Measurements from ENCODE around the gene CLSTN3. TPM values are rescaled to one million over a fixed set of nuclear protein-coding genes. Genes with fewer than 3 reads are reported as not detected.
A peak's percentile ranks its signal among the peaks of the same experiment; 100 is the strongest.

Gene CLSTN3
- total RNA-seq, 1 donor, result 7.6 TPM

DNA sequence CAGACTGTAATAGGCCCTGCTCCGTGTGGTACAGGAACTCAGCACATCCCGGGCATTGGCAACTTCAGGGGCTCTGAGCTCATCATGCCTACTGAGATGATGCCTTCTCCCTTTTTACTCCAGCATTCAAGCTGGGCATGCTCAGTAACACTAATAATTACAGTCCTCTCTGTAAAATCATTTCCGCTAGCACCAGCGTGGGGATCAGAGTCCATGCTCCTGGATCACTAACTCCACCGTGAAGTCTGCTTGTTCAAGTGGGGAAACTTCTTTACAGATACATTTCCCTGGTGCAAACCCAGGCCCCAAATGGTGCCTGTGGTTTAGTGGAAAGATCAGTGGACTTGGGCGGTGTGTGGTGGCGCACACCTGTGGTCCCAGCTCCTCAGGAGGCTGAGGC lies 16.7 kb downstream of the CLSTN3 start:
- no peaks in the 10 kb centered on the region for H4K20me1 ChIP-seq (ENCODE audit: insufficient read depth, low read length)
- no peak overlapping the region for H3K4me3 ChIP-seq (ENCODE audit: insufficient read depth, low read length)
- peak; percentile 38 for DNase-seq (ENCODE audit: insufficient read length, low spot score, missing footprints)
- no peak overlapping the region for H2AFZ ChIP-seq (ENCODE audit: low read length)
- H3K27me3 ChIP-seq (ENCODE audit: insufficient read depth, low read length), result no peaks in the 10 kb centered on the region
- no peaks in the 10 kb centered on the region for H3K79me2 ChIP-seq (ENCODE audit: insufficient read depth, low read length)
- peaks cover 3% of the 10 kb centered on the region for H3K4me1 ChIP-seq (ENCODE audit: insufficient read depth, low read length)
- H3K4me2 ChIP-seq (ENCODE audit: insufficient read depth, low read length), result no peak overlapping the region
- TF ChIP-seq, protein P1, sequence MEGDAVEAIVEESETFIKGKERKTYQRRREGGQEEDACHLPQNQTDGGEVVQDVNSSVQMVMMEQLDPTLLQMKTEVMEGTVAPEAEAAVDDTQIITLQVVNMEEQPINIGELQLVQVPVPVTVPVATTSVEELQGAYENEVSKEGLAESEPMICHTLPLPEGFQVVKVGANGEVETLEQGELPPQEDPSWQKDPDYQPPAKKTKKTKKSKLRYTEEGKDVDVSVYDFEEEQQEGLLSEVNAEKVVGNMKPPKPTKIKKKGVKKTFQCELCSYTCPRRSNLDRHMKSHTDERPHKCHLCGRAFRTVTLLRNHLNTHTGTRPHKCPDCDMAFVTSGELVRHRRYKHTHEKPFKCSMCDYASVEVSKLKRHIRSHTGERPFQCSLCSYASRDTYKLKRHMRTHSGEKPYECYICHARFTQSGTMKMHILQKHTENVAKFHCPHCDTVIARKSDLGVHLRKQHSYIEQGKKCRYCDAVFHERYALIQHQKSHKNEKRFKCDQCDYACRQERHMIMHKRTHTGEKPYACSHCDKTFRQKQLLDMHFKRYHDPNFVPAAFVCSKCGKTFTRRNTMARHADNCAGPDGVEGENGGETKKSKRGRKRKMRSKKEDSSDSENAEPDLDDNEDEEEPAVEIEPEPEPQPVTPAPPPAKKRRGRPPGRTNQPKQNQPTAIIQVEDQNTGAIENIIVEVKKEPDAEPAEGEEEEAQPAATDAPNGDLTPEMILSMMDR (IDR thresholded peaks at IDR 0.05; ENCODE audit: extremely low read depth, low read depth, low read length), result no peak
- H3K9me3 ChIP-seq (ENCODE audit: low read depth, low read length), result no peaks in the 10 kb centered on the region
- peaks cover 9% of the 10 kb centered on the region for H3K36me3 ChIP-seq (ENCODE audit: insufficient read depth, low read length)
- no peak overlapping the region for H3K27ac ChIP-seq (ENCODE audit: low read depth, low read length)

- H3K27me3 ChIP-seq (ENCODE audit: insufficient read depth, low read length), result no peaks in the 10 kb centered on the region
- H3K4me3 ChIP-seq (ENCODE audit: insufficient read depth, low read length), result no peak overlapping the region
- TF ChIP-seq, protein P1 (IDR thresholded peaks at IDR 0.05; ENCODE audit: extremely low read depth, low read depth, low read length), result no peak
- DNase-seq (ENCODE audit: insufficient read length, low spot score, missing footprints), result no peak
- no peaks in the 10 kb centered on the region for H4K20me1 ChIP-seq (ENCODE audit: insufficient read depth, low read length)
- H3K36me3 ChIP-seq (ENCODE audit: insufficient read depth, low read length), result peaks cover 9% of the 10 kb centered on the region
- H3K79me2 ChIP-seq (ENCODE audit: insufficient read depth, low read length), result no peaks in the 10 kb centered on the region
- H3K9me3 ChIP-seq (ENCODE audit: low read depth, low read length), result no peaks in the 10 kb centered on the region
- H2AFZ ChIP-seq (ENCODE audit: low read length), result no peak overlapping the region
- H3K4me2 ChIP-seq (ENCODE audit: insufficient read depth, low read length), result no peak overlapping the region
- no peaks in the 10 kb centered on the region for H3K4me1 ChIP-seq (ENCODE audit: insufficient read depth, low read length)
- H3K27ac ChIP-seq (ENCODE audit: low read depth, low read length), result no peak overlapping the region
Measured at GRCh38 chr12:7150356-7150755, 20.2 kb downstream of the CLSTN3 start.

DNA sequence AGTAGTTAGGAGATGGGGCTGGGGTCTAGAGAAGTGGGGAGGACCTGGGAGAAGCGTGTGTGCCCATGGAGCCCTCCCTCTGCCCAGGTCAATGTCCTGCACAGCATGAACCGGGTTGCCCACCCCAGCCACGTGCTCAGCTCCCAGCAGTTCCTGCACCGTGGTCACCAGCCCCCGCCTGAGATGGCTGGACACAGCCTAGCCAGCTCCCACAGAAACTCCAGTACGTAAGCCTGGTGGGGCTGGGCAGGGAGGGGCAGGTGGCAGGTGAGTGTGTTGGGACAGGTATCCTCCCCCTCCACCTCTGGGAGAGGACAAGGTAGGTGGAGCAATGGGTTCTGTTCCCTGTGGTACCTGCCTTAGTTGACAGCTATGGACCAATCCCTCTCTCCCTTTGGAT lies 20.7 kb downstream of the CLSTN3 start:
- no peaks in the 10 kb centered on the region for H3K79me2 ChIP-seq (ENCODE audit: insufficient read depth, low read length)
- H3K4me1 ChIP-seq (ENCODE audit: insufficient read depth, low read length), result no peaks in the 10 kb centered on the region
- H3K36me3 ChIP-seq (ENCODE audit: insufficient read depth, low read length), result peaks cover 9% of the 10 kb centered on the region
- DNase-seq (ENCODE audit: insufficient read length, low spot score, missing footprints), result no peak
- H4K20me1 ChIP-seq (ENCODE audit: insufficient read depth, low read length), result no peaks in the 10 kb centered on the region
- H3K27me3 ChIP-seq (ENCODE audit: insufficient read depth, low read length), result no peaks in the 10 kb centered on the region
- no peak overlapping the region for H2AFZ ChIP-seq (ENCODE audit: low read length)
- no peak overlapping the region for H3K27ac ChIP-seq (ENCODE audit: low read depth, low read length)
- no peak overlapping the region for H3K4me2 ChIP-seq (ENCODE audit: insufficient read depth, low read length)
- no peaks in the 10 kb centered on the region for H3K9me3 ChIP-seq (ENCODE audit: low read depth, low read length)
- TF ChIP-seq, protein P1 (IDR thresholded peaks at IDR 0.05; ENCODE audit: extremely low read depth, low read depth, low read length), result no peak
- no peak overlapping the region for H3K4me3 ChIP-seq (ENCODE audit: insufficient read depth, low read length)

GRCh38 chr12:7151532-7151931 lies 21.4 kb downstream of the CLSTN3 start:
- no peaks in the 10 kb centered on the region for H3K4me1 ChIP-seq (ENCODE audit: insufficient read depth, low read length)
- no peak overlapping the region for H2AFZ ChIP-seq (ENCODE audit: low read length)
- no peak for DNase-seq (ENCODE audit: insufficient read length, low spot score, missing footprints)
- no peak overlapping the region for H3K4me2 ChIP-seq (ENCODE audit: insufficient read depth, low read length)
- H3K36me3 ChIP-seq (ENCODE audit: insufficient read depth, low read length), result peaks cover 9% of the 10 kb centered on the region
- H3K27ac ChIP-seq (ENCODE audit: low read depth, low read length), result no peak overlapping the region
- no peaks in the 10 kb centered on the region for H3K79me2 ChIP-seq (ENCODE audit: insufficient read depth, low read length)
- H3K27me3 ChIP-seq (ENCODE audit: insufficient read depth, low read length), result no peaks in the 10 kb centered on the region
- no peak overlapping the region for H3K4me3 ChIP-seq (ENCODE audit: insufficient read depth, low read length)
- H3K9me3 ChIP-seq (ENCODE audit: low read depth, low read length), result no peaks in the 10 kb centered on the region
- TF ChIP-seq, protein P1 (IDR thresholded peaks at IDR 0.05; ENCODE audit: extremely low read depth, low read depth, low read length), result no peak
- H4K20me1 ChIP-seq (ENCODE audit: insufficient read depth, low read length), result no peaks in the 10 kb centered on the region

Data from osteoblast (primary cell).